Activated CD8-positive, alpha-beta T cell treated with anti-CD3 and anti-CD28 coated beads, Interleukin-2, amount 10 ng/mL, durations not matched to agents 7 days and 5 days (primary cell): ENCODE data around the gene CLEC11A. TPM values are rescaled to one million over a fixed set of nuclear protein-coding genes. Genes with fewer than 3 reads are reported as not detected.

Source experiments
- ATAC-seq: fragments of 150-1000 bp; cut with Tn5 transposase; one replicate; pipeline ENCODE4 v1.10.0; 2021; ENCODE audit warnings: moderate library complexity
- CTCF ChIA-PET: fragments of 350-600 bp; sonication (Branson Sonifier 250); formaldehyde crosslinking; loops from one replicate; lab custom pipeline; 2021; ENCODE audit warnings: antibody characterized with exemption; lab: Charles Lee
- POLR2A ChIA-PET: fragments of 350-600 bp; sonication (Branson Sonifier 250); formaldehyde crosslinking; loops from one replicate; lab custom pipeline; 2021; ENCODE audit warnings: antibody characterized with exemption; lab: Charles Lee
- DNase-seq: peaks from one replicate; pipeline ENCODE4 v3.0.0-alpha.2; 2020
- H3K27ac Mint-ChIP-seq: one replicate; pipeline ENCODE4 v1.8.0; 2021; ENCODE audit warnings: mild to moderate bottlenecking, mixed read lengths
- H3K27me3 Mint-ChIP-seq: one replicate; pipeline ENCODE4 v1.8.0; 2021; ENCODE audit warnings: low read depth, mixed read lengths
- H3K36me3 Mint-ChIP-seq: one replicate; pipeline ENCODE4 v1.8.0; 2021; ENCODE audit warnings: low read depth, mixed read lengths
- H3K4me1 Mint-ChIP-seq: one replicate; pipeline ENCODE4 v1.8.0; 2021; ENCODE audit warnings: low read depth, mixed read lengths
- H3K4me3 Mint-ChIP-seq: one replicate; pipeline ENCODE4 v1.8.0; 2021; ENCODE audit warnings: mild to moderate bottlenecking, mixed read lengths
- H3K9me3 Mint-ChIP-seq: one replicate; pipeline ENCODE4 v1.8.0; 2022; ENCODE audit warnings: mixed read lengths; ENCODE audit not compliant: insufficient read depth
- total RNA-seq, 2 experiments: library from RNA; stranded (reverse); gene quantifications; one replicate each; pipeline ENCODE4 v1.2.3, GENCODE V29; 2021

CLEC11A gene
- total RNA-seq, 2 experiments from 2014 or later, result 1.4 to 2.3 TPM

DNA sequence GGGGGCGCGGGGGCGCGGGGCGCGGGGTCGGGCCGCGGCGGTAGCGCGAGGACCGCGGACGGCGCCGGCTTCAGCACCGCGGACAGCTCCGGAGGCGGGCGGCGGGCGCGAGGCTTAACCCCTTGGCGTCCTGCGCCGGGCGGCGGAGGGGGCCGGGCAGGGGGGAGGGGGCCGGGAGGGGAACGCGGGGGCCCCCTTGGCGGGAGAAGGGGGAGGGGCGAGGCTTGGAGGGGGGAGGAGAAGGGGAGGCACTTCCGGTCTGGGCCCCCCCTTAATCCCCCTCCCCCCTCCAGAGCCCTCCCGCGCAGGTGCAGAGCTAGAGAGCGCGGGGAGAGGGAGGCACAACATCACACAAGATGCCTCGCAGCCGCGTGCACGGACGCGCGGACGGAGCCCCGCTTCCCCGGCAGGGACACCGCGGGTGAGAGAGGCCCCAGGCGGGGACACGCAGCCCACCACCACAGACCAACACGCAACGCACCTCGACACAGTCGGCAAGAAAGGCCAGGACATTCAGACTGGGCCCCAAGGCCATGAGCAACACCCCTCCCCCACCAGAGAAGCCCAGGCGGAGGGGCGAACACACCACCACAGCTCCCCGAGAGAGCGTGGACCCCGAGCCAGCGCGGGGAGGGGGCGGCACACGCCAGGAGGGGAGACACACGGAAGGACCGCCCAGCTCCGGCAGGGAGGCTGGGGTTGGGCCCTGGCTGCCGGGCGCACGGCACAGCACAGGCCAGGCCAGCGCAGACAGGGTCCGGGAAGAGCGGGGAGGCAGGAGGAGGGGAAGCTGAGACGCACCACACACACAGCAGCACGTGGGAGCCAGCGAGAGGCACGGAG is 27.7 kb upstream of the CLEC11A start:
- POLR2A ChIA-PET, result no interaction called here
- Mint-ChIP-seq H3K27ac (no peak overlapping the region), H3K36me3 (no peaks in the 10 kb centered on the region), H3K27me3 (peaks cover 27% of the 10 kb centered on the region), H3K9me3 (no peaks in the 10 kb centered on the region), H3K4me3 (no peak overlapping the region), H3K4me1 (no peaks in the 10 kb centered on the region)
- DNase-seq, result peak; percentile 49
- ATAC-seq, result peak; percentile 57
- CTCF ChIA-PET, result no interaction called here

- ChIA-PET POLR2A (no interaction called here), CTCF (no interaction called here)
- ATAC-seq (no peak), DNase-seq (no peak)
- Mint-ChIP-seq H3K27me3 (peaks cover 27% of the 10 kb centered on the region), H3K9me3 (no peaks in the 10 kb centered on the region), H3K27ac (no peak overlapping the region), H3K36me3 (no peaks in the 10 kb centered on the region), H3K4me3 (no peak overlapping the region), H3K4me1 (no peaks in the 10 kb centered on the region)
Observed at GRCh38 chr19:50696094-50696483, 27.1 kb upstream of the CLEC11A start.

- Mint-ChIP-seq H3K9me3 (no peaks in the 10 kb centered on the region), H3K36me3 (no peaks in the 10 kb centered on the region), H3K4me1 (no peaks in the 10 kb centered on the region), H3K4me3 (no peak overlapping the region), H3K27ac (no peak overlapping the region), H3K27me3 (peaks cover 25% of the 10 kb centered on the region)
- ATAC-seq (no peak), DNase-seq (no peak)
- ChIA-PET POLR2A (no interaction called here), CTCF (interaction anchor here (1.2 kb wide), 1 partner anchor 28 kb away, joined by 4 read pairs; no protein-coding TSS in a partner anchor)
Observed at GRCh38 chr19:50697414-50698124, 25.6 kb upstream of the CLEC11A start.

DNA sequence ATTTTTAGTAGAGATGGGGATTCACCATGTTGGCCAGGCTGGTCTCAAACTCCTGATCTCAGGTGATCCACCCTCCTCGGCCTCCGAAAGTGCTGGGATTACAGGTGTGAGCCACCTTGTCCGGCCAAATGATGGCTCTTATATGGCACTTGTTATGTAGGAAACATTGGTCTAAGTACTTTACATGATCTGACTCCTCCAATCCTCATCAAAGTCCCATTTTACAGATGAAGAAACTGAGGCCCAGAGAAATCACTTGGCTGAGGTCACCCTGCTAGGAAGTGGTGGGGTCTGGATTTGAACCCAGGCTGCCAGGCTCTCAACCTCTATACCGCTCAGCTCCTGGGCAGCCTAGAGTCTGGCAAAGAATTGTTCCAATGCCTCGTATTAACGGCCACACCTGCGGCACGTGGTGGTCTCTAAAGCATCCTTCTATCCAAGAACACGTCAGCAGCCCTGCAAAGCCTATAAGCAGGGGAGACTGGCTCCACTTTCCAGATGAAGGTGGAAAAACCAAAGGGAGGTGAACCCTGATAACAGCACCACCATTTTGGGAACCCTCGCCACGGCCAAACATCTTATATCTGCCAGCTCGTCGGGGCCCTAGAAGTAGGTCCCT is 21.7 kb upstream of the CLEC11A start:
- H3K27me3 Mint-ChIP-seq, result peaks cover 15% of the 10 kb centered on the region
- CTCF ChIA-PET, result no interaction called here

GRCh38 chr19:50702158-50702870 is 20.9 kb upstream of the CLEC11A start:
- Mint-ChIP-seq H3K9me3 (no peaks in the 10 kb centered on the region), H3K27ac (no peak overlapping the region), H3K4me3 (no peak overlapping the region), H3K36me3 (no peaks in the 10 kb centered on the region), H3K4me1 (peaks cover 5% of the 10 kb centered on the region), H3K27me3 (peaks cover 14% of the 10 kb centered on the region)
- ChIA-PET POLR2A (no interaction called here), CTCF (interaction anchor here (1.5 kb wide), 1 partner anchor 220 kb away, joined by 3 read pairs; no protein-coding TSS in a partner anchor)
- no peak for DNase-seq
- no peak for ATAC-seq

More for the DNA sequence above, 21.7 kb upstream of the CLEC11A start:
- POLR2A ChIA-PET, result no interaction called here
- no peak overlapping the region for H3K27ac Mint-ChIP-seq
- H3K9me3 Mint-ChIP-seq, result no peaks in the 10 kb centered on the region
- H3K36me3 Mint-ChIP-seq, result no peaks in the 10 kb centered on the region
- H3K4me3 Mint-ChIP-seq, result no peak overlapping the region
- no peak for ATAC-seq
- no peak for DNase-seq
- H3K4me1 Mint-ChIP-seq, result peaks cover 5% of the 10 kb centered on the region

DNA sequence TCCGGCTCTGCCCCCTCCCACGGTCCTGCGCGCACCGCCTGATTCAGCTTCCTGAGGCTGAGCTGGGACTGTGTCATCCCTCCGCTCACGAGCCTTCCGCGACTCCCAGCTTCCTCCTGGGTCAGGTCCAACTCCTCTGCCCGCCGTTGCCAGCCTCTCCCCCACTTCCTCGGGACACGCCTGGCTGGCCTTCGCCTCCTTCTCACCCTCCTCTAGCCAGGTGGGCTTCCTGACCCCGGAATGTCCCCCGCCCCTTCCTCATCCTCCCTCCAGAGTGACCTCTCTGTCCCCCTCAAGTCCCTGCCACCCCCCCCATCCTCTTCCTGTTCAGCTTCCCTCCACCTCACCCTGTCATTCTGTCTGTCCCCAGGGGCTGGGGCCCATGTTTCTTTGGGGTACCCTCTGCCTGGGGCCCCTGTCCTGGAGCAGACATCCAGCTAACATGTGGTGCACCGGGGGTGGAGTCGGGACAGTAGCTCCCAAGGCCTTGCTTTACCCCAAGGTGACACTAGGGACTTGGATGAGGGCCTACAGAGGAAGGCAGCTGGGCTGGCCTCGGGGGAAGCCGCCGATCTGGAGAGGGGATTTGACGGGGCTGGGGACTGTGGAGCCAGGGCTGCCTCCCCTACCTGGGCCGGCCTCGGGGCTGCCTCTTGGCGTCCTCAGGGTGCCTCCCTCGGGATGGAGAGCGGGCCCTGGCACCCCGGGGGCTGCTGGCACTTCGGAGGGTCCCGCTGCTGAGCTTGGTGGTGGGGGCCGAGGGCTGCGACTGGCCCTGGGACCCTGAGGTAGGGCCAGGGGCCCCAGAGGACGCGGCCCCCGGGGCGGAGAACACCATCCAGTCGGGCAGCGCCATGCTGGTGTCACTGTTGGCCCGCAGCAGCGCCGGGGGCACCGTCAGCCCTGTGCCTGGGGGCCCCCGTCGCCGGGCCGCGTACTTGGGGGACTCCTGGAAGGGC is 20.0 kb upstream of the CLEC11A start:
- no peak for ATAC-seq
- Mint-ChIP-seq H3K27me3 (peaks cover 16% of the 10 kb centered on the region), H3K4me3 (no peak overlapping the region), H3K36me3 (no peaks in the 10 kb centered on the region), H3K4me1 (peaks cover 5% of the 10 kb centered on the region), H3K9me3 (no peaks in the 10 kb centered on the region), H3K27ac (no peak overlapping the region)
- ChIA-PET CTCF (interaction anchor here (0.6 to 1.5 kb wide), 2 partner anchors 79 to 219 kb away, joined by 3 read pairs; no protein-coding TSS in a partner anchor), POLR2A (interaction anchor here (0.5 kb wide), 1 partner anchor 226 kb away, joined by 3 read pairs; no protein-coding TSS in a partner anchor)
- DNase-seq, result no peak

- Mint-ChIP-seq H3K9me3 (no peaks in the 10 kb centered on the region), H3K27ac (no peak overlapping the region), H3K4me1 (peaks cover 5% of the 10 kb centered on the region), H3K27me3 (peaks cover 16% of the 10 kb centered on the region), H3K36me3 (no peaks in the 10 kb centered on the region), H3K4me3 (no peak overlapping the region)
- POLR2A ChIA-PET, result interaction anchor here (0.5 kb wide), 1 partner anchor 227 kb away, joined by 3 read pairs; no protein-coding TSS in a partner anchor
- no peak for ATAC-seq
- DNase-seq, result no peak
- CTCF ChIA-PET, result interaction anchor here (0.6 to 2.3 kb wide), 4 partner anchors 12 to 218 kb away, joined by 3 to 9 read pairs (median 3); no protein-coding TSS in a partner anchor
Observed at GRCh38 chr19:50703915-50704796, 19.0 kb upstream of the CLEC11A start.

DNA sequence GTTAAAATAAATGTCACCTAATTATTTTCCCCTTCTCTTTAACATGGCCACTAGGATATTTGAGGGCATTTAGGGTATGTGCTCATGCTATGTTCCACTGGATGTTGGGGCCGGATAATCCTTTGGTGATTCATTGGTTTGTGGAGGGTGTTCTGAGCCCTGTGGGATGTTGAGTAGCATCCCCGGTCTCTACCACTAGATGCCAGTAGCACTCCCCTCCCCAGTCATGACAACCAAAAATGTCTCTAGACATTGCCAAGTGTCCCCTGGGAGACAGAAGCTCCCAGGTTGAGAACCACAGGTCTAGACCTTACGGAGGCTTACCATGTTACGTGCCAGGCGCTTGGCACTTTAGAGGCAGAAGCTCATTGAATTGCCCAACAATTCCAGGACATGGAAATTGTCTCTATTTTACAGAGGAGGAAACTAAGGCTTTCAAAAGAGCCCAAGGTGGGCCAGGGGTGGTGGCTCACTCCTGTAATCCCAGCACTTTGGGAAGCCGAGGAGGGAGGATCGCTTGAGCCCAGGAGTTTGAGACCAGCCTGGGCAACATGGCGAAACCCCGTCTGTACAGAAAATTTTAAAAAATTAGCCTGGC is 17.6 kb upstream of the CLEC11A start:
- no peaks in the 10 kb centered on the region for H3K9me3 Mint-ChIP-seq
- H3K27ac Mint-ChIP-seq, result no peak overlapping the region
- peaks cover 5% of the 10 kb centered on the region for H3K4me1 Mint-ChIP-seq
- no peak overlapping the region for H3K4me3 Mint-ChIP-seq
- peaks cover 16% of the 10 kb centered on the region for H3K27me3 Mint-ChIP-seq
- ChIA-PET CTCF (interaction anchor here (0.9 to 2.3 kb wide), 5 partner anchors 10 to 78 kb away, joined by 3 to 9 read pairs (median 6); no protein-coding TSS in a partner anchor), POLR2A (no interaction called here)
- peak; percentile 72 for ATAC-seq
- DNase-seq, result peak; percentile 53
- H3K36me3 Mint-ChIP-seq, result no peaks in the 10 kb centered on the region

GRCh38 chr19:50706387-50706786 is 16.8 kb upstream of the CLEC11A start:
- CTCF ChIA-PET, result interaction anchor here (1.3 to 2.3 kb wide), 3 partner anchors 18 to 78 kb away, joined by 6 to 9 read pairs (median 7); no protein-coding TSS in a partner anchor
- ATAC-seq, result no peak
- Mint-ChIP-seq H3K27ac (no peak overlapping the region), H3K9me3 (no peaks in the 10 kb centered on the region), H3K4me1 (peaks cover 5% of the 10 kb centered on the region), H3K4me3 (no peak overlapping the region), H3K36me3 (no peaks in the 10 kb centered on the region), H3K27me3 (peaks cover 16% of the 10 kb centered on the region)
- POLR2A ChIA-PET, result no interaction called here
- DNase-seq, result no peak
